HL-60 (cell line): ENCODE measurements around the gene TOMM34.

Experiments
- DNase-seq, 2 experiments: peaks; one replicate each; pipeline ENCODE4 v3.0.0-alpha.2; 2010 to 2020; ENCODE audit warnings: low read depth in 1 of 2, low spot score in 1 of 2
- H3K27ac ChIP-seq: fragments of 250-450 bp; sonication (Bioruptor Pico); replicated peaks from 2 replicates; pipeline ENCODE4 v1.5.1; 2020; ENCODE audit warnings: mild to moderate bottlenecking, moderate library complexity
- H3K27me3 ChIP-seq: fragments of 250-450 bp; sonication (Bioruptor Pico); 2 replicates; pipeline ENCODE4 v1.5.1; 2021; ENCODE audit warnings: mild to moderate bottlenecking, moderate library complexity; ENCODE audit not compliant: insufficient read depth, poor library complexity, severe bottlenecking
- H3K4me3 ChIP-seq: replicated peaks from 2 replicates; pipeline ENCODE4 v1.5.1; 2011; ENCODE audit warnings: mild to moderate bottlenecking, control low read depth, low read length; ENCODE audit not compliant: insufficient read depth
- GABPA ChIP-seq: IDR thresholded peaks from 2 replicates; pipeline ENCODE4 v1.6.1; 2012; ENCODE audit warnings: low read depth
- POLR2AphosphoS5 ChIP-seq: IDR thresholded peaks from 2 replicates; pipeline ENCODE4 v1.6.1; 2012; ENCODE audit warnings: low read depth
- SPI1 ChIP-seq: IDR thresholded peaks from 2 replicates; pipeline ENCODE4 v1.6.1; 2012; ENCODE audit warnings: low read depth, mild to moderate bottlenecking, borderline replicate concordance
- TF ChIP-seq, protein P1 (sequence below): IDR thresholded peaks from one replicate; pipeline ENCODE4 v1.5.1; 2011; ENCODE audit warnings: low read length, control low read depth, inconsistent platforms; ENCODE audit not compliant: insufficient read depth
- TF ChIP-seq, protein P2 (sequence below): IDR thresholded peaks from 2 replicates; pipeline ENCODE4 v1.6.1; 2012; ENCODE audit warnings: low read depth; ENCODE audit not compliant: insufficient replicate concordance

Gene TOMM34

GRCh38 chr20:44911264-44911921 lies 48.8 kb downstream of the TOMM34 start:
- no peaks in the 10 kb centered on the region for H3K27me3 ChIP-seq
- H3K4me3 ChIP-seq: no peak overlapping the region
- TF ChIP-seq GABPA: no peak
- TF ChIP-seq, protein P1, sequence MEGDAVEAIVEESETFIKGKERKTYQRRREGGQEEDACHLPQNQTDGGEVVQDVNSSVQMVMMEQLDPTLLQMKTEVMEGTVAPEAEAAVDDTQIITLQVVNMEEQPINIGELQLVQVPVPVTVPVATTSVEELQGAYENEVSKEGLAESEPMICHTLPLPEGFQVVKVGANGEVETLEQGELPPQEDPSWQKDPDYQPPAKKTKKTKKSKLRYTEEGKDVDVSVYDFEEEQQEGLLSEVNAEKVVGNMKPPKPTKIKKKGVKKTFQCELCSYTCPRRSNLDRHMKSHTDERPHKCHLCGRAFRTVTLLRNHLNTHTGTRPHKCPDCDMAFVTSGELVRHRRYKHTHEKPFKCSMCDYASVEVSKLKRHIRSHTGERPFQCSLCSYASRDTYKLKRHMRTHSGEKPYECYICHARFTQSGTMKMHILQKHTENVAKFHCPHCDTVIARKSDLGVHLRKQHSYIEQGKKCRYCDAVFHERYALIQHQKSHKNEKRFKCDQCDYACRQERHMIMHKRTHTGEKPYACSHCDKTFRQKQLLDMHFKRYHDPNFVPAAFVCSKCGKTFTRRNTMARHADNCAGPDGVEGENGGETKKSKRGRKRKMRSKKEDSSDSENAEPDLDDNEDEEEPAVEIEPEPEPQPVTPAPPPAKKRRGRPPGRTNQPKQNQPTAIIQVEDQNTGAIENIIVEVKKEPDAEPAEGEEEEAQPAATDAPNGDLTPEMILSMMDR: peak; percentile 11
- DNase-seq: peak in 1 of 2 experiments; percentile 58
- H3K27ac ChIP-seq: no peak overlapping the region

DNA sequence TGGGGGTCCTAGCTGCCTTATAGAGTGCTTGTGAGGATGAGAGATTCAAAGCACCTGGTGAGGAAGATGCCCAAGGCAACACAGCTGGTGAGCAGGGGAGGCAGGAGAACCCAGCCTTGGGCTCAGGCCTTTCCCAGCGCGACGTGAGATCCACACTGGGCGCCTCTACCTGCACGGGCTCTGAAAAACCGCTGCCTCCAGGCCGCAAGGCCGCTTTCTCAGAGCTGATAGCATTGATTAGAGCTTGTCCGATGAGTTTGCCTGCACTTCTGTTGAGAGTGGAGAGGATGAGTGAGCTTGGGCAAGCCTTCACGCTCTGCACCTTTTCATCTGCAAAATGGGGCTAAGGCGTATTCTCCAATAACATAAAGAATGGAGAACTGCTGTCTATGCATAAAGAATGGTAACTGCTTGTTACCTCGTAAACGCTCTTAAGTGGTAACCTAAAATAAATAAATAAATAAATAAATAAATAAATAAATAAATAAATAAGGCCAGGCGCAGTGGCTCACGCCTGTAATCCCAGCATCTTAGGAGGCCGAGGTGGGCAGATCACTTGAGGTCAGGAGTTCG lies 49.4 kb downstream of the TOMM34 start:
- no peaks in the 10 kb centered on the region for H3K27me3 ChIP-seq
- H3K27ac ChIP-seq: no peak overlapping the region
- DNase-seq: no peak
- H3K4me3 ChIP-seq: peak overlapping the region; percentile 81
- TF ChIP-seq, protein P2, sequence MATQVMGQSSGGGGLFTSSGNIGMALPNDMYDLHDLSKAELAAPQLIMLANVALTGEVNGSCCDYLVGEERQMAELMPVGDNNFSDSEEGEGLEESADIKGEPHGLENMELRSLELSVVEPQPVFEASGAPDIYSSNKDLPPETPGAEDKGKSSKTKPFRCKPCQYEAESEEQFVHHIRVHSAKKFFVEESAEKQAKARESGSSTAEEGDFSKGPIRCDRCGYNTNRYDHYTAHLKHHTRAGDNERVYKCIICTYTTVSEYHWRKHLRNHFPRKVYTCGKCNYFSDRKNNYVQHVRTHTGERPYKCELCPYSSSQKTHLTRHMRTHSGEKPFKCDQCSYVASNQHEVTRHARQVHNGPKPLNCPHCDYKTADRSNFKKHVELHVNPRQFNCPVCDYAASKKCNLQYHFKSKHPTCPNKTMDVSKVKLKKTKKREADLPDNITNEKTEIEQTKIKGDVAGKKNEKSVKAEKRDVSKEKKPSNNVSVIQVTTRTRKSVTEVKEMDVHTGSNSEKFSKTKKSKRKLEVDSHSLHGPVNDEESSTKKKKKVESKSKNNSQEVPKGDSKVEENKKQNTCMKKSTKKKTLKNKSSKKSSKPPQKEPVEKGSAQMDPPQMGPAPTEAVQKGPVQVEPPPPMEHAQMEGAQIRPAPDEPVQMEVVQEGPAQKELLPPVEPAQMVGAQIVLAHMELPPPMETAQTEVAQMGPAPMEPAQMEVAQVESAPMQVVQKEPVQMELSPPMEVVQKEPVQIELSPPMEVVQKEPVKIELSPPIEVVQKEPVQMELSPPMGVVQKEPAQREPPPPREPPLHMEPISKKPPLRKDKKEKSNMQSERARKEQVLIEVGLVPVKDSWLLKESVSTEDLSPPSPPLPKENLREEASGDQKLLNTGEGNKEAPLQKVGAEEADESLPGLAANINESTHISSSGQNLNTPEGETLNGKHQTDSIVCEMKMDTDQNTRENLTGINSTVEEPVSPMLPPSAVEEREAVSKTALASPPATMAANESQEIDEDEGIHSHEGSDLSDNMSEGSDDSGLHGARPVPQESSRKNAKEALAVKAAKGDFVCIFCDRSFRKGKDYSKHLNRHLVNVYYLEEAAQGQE: no peak
- TF ChIP-seq GABPA (no peak), SPI1 (no peak), POLR2AphosphoS5 (no peak)
- TF ChIP-seq, protein P1: no peak

DNA sequence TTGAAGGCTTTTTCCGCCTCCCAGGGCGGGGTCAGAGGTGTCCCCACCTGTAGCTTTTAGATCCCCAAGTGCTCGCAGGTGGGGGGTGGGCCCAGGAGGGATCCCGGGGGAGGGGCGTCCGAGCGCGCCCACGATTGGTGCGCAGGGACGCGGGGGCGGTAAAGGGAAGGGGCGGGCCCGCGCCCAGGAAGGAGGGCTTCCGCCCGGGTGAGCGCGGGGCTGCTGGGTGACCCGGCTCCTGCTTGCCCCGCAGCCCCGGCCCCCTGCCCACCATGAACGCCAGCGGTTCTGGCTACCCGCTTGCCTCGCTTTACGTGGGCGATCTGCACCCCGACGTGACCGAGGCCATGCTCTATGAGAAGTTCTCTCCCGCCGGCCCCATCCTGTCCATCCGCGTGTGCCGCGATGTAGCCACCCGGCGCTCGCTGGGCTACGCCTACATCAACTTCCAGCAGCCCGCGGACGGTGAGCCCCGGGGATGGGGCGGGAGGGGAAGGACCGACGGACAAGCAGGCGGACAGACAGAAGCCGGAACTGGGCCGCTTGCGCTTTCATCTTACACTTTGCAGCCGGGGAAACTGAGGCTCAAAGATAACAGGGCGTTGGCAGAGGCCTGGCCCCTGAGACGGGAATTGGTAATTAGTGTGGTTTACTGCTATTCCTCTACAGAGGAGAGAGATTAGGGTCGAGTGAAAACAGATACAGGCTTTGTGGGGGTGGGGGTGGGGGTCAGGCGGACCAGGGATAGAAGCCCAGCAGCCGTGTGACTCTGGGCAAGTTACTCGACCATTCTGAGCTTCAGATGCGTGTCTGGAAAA lies 50.1 kb downstream of the TOMM34 start, which contains the start of gene PABPC1L:
PABPC1L (plus strand) TSS at position 189 of the 818 bp plus-strand sequence; CDS start at position 273, 84 bp downstream.
- TF ChIP-seq POLR2AphosphoS5 (peak; percentile 62; the same call in 1 of the 2 replicates), GABPA (no peak)
- Histone ChIP-seq H3K4me3 (peak within 1 kb of the TSS; percentile 81), H3K27me3 (no peaks in the 10 kb centered on the region), H3K27ac (peak within 1 kb of the TSS; percentile 35; the same call in 1 of the 2 replicates)
- DNase-seq: peak in 1 of 2 experiments; percentile 51

GRCh38 chr20:44908987-44909871 lies 51.0 kb downstream of the TOMM34 start:
- DNase-seq: no peak
- Histone ChIP-seq H3K4me3 (peak overlapping the region; percentile 81), H3K27me3 (no peaks in the 10 kb centered on the region), H3K27ac (no peak overlapping the region)
- TF ChIP-seq, protein P2: no peak
- TF ChIP-seq POLR2AphosphoS5 (no peak), GABPA (no peak), SPI1 (no peak)
- TF ChIP-seq, protein P1: no peak
